SIG-M5 (cell line): ENCODE results near the gene SLC22A14.
"Not testable (repeated sequence)": the region's sequence is repeated elsewhere in the genome, so short reads cannot be mapped to it uniquely, and the experiment has no call there.

Source experiments
- DNase-seq: peaks from one replicate; lab custom pipeline; 2025; lab: John Stamatoyannopoulos, UW

Gene SLC22A14, protein sequence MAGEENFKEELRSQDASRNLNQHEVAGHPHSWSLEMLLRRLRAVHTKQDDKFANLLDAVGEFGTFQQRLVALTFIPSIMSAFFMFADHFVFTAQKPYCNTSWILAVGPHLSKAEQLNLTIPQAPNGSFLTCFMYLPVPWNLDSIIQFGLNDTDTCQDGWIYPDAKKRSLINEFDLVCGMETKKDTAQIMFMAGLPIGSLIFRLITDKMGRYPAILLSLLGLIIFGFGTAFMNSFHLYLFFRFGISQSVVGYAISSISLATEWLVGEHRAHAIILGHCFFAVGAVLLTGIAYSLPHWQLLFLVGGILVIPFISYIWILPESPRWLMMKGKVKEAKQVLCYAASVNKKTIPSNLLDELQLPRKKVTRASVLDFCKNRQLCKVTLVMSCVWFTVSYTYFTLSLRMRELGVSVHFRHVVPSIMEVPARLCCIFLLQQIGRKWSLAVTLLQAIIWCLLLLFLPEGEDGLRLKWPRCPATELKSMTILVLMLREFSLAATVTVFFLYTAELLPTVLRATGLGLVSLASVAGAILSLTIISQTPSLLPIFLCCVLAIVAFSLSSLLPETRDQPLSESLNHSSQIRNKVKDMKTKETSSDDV

DNA sequence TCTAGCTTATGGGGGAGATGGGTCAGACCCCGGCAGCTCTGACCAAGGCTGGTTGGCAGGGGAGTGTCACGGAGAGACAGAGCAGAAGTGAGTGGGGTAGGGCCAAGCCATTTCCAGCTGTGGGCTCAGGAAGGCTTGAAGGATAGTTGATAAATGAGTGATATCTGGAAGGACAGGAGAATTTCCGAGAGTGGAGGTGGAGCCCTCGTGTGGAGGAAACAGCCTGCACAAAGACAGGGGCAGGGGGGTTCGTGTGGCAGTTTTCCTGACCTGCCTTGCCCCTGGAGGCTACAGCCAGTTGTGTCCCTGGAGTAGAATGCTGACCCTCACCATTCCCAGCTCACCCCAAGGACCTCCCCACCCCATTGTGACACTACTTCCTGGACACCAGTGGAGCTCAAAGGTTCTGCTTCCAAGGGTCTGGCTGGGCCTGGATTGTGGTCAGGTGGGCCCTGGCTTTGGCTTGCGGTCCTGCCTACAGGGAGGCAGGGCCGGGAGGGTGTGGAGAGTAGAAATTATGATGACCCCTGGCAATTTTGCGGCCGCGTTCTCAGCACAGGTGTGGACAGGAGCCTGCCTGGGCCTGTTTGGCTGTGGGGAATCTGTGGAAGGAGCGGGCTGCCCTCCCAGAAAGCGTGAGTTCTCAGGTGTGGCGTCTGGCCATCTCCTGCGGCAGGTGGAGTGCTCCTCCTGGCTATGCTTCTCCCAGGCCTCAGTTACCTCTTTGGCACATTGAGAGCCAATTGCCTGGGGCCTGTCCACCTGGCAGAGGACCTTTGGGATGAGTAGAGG, at the start of gene SLC22A14:
TSS of gene SLC22A14 (plus strand) at position 400 of the 792 bp plus-strand sequence. CDS start 23,733 bp downstream, outside the sequence.
- no peak for DNase-seq

DNA sequence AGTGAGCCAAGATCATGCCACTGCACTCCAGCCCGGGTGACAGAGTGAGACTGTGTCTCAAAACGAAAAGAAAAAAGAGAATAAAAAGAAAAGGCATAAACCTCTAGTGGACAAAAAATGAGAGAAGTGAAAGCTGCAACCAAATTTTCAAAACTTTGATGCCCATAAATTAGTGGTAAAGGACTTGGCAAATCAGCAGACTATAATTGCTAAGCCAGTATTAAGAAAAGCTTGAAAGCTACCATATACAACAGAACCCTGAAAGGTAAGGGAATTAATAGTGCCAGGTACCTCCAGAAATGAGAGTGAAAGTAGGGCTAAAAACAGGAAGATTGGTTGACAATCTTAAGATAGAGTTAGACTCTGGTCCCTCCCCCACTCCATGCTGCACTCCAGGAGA, 49.4 kb upstream of the SLC22A14 start:
- DNase-seq: no peak

- DNase-seq: no peak
Observed at GRCh38 chr3:38235466-38235865, 46.6 kb upstream of the SLC22A14 start.

DNA sequence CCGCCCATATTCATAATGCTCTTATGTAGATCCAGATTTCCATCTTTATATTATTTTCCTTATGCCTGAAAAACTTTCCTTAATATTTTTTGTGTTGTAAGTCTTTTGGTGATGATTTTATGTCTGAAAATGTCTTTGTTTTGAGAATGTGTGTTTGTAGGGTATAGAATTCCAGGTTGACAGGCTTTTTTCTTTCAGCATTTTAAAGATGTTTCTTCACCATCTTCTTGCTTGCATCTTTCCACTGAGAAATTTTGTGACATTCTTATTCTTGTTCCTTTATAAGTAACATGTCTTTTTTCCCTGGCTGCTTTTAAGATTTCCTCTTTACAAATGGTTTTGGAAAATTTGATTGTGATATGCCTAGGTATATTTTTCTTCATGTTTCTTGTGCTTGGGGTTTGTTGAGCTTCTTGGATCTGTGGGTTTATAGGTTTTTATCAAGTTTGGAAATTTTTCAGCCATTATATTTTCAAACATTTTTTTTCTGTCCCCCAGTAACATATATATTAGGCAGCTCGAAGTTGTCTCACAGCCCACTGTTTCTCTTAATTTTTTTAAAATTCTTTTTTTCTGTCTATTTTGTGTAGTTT, 43.6 kb upstream of the SLC22A14 start:
- no peak for DNase-seq

GRCh38 chr3:38242812-38243211, 39.3 kb upstream of the SLC22A14 start:
- DNase-seq: not testable (repeated sequence)

DNA sequence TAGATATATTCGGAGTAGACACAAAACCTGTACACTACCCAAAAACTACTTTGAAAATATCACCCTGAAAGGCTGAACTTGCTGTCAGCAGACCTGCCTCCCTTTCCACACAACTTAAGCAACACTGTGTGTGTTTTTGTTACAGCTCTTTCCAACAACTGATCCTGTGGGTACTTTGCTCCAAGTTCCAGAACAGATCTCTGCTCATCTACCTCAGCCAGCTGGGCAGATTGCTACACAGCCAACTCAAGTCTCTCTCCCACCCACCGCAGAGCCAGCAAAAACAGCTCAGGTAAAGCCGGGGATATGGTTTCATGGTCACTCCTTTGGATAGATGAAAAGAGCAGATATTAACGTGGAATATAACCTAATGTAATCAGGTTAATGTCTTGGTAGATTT, 36.2 kb upstream of the SLC22A14 start:
- DNase-seq: no peak

GRCh38 chr3:38247366-38248035, 34.6 kb upstream of the SLC22A14 start:
- DNase-seq: no peak

- DNase-seq: no peak
Observed at GRCh38 chr3:38250198-38250597, 31.9 kb upstream of the SLC22A14 start.

- no peak for DNase-seq
Observed at GRCh38 chr3:38251197-38251596, 30.9 kb upstream of the SLC22A14 start.

GRCh38 chr3:38253704-38254103, 28.4 kb upstream of the SLC22A14 start:
- no peak for DNase-seq

DNA sequence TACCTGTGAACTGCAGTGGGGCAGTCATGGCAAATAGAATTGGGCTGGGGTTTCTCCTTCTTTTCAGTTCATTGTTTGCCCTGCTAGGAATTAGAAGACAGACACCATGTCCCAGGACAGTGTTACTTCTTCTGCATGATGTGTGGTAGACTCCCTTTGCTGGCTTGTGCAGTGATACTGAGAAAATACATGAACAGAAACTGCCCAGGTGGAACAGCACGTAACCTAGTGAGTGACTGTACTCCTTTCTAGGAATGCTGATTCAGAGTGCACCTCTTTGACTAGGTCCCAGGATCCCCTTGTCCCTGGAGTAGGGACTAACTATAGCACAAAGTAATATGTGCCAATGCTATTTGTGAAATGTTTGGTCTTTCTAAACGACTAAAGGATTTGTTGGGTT, 27.2 kb upstream of the SLC22A14 start:
- no peak for DNase-seq

GRCh38 chr3:38255627-38256026, 26.5 kb upstream of the SLC22A14 start:
- DNase-seq: no peak

GRCh38 chr3:38257583-38257982, 24.5 kb upstream of the SLC22A14 start:
- no peak for DNase-seq

DNA sequence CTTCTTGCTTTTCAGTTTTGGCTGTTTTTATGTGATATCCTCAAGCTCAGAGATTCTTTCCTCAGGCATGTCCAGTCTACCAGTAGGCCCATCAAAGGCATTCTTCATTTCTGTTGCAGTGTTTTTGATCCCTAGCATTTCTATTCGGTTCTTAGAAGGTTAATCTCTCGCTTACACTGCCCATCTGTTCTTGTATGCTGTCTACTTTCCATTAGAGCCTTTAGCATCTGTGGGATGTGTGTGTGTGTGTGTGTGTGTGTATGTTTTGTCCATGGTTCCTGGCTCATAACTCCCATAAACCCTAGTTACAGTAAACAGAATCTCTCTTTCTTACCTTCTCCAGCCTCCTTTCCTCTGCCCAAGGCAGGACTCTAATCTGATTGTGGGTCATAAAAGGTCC, 21.6 kb upstream of the SLC22A14 start:
- DNase-seq: no peak

- no peak for DNase-seq
Observed at GRCh38 chr3:38264353-38264771, 17.7 kb upstream of the SLC22A14 start.

- no peak for DNase-seq
Observed at GRCh38 chr3:38264779-38265178, 17.3 kb upstream of the SLC22A14 start.

DNA sequence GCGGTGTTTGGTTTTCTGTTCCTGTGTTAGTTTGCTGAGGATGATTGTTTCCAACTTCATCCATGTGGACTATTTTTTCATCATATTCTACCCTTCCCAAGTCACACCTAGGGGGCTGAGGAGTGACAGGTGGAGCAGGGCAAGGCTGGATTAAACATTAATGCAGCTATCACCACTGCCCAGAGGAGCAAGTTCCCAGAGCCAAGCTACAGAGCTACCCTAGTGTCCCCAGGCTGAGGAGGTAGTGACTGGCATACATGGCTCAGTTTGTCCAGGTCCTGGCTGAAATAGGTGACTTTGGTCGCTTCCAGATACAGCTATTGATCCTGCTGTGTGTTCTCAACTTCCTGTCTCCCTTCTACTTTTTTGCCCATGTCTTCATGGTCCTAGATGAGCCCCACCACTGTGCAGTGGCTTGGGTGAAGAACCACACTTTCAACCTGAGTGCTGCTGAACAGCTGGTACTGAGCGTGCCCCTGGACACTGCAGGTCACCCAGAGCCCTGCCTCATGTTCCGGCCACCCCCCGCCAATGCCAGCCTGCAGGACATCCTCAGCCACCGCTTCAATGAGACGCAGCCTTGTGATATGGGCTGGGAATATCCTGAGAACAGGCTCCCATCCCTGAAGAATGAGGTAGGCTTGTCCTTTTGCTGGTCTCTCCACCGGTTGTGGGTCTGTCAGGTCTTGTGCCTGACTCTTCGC, 16.3 kb upstream of the SLC22A14 start, which contains the start of gene SLC22A13:
TSS of gene SLC22A13 (plus strand) at position 209 of the 704 bp plus-strand sequence. CDS start at position 258, 49 bp downstream.
- no peak for DNase-seq

- DNase-seq: no peak
Observed at GRCh38 chr3:38266810-38267209, 15.3 kb upstream of the SLC22A14 start.

DNA sequence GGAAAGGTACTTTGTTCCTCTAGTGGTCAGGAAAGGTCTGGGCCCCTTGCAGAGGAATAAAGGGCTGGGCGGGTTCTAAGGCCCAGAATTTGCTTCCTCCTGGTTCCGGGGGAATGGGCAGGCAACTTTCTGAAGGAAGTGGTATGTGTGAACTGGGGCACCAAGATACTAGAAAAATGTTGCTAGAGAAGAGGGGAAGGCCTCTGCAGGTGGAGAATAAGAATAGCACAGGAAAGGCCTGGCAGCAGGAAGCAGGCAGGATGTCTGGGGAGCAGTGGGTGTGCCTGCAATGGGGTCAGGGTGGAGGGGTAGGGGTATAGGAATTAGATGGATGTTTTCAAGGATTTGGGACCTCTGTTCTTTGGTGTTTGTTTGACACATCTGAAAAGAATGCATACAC, 14.4 kb upstream of the SLC22A14 start:
- DNase-seq: no peak

- DNase-seq: no peak
Observed at GRCh38 chr3:38268087-38268486, 14.0 kb upstream of the SLC22A14 start.

GRCh38 chr3:38268522-38268921, 13.6 kb upstream of the SLC22A14 start:
- DNase-seq: peak; percentile 26
